ENCODE data around the gene DOCK11. TPM values are rescaled to one million over a fixed set of nuclear protein-coding genes. Genes with fewer than 3 reads are reported as not detected.

Gene DOCK11
- total and polyA plus RNA-seq, 9 of the 15 experiments (the other 6 are each of a cell fraction or from before 2014, with no cell fraction given), result 41.8 to 77.8 (median 50.9) TPM

GRCh38 chrX:118726887-118727685 is 231.5 kb downstream of the DOCK11 start, which contains the start of gene IL13RA1 (continued):
- TF ChIP-seq YY1 (IDR thresholded peaks at IDR 0.05; ENCODE audit: borderline replicate concordance in 1 of 3, control insufficient read depth in 1 of 3, extremely low read depth in 1 of 3, insufficient read depth in 3 of 3, insufficient read length in 1 of 3, insufficient replicate concordance in 2 of 3, low read depth in 1 of 3, low read length in 2 of 3) (peak in 2 of 3 experiments; percentile 68 to 80), FOXK2 (conservative IDR thresholded peaks at IDR 0.05 in 1 of 2, IDR thresholded peaks at IDR 0.05 in 1 of 2; ENCODE audit: low read depth in 2 of 2) (no peak), SIN3A (IDR thresholded peaks at IDR 0.05; ENCODE audit: borderline replicate concordance in 2 of 2, control insufficient read depth in 1 of 2, low read depth in 2 of 2, low read length in 2 of 2) (peak in 1 of 2 experiments; percentile 69; a peak in 1 of 4 replicates), FOSL1 (tag; conservative IDR thresholded peaks at IDR 0.05) (0 out of 2 replicates have a peak, but pooled peaks have one; percentile 8), TBL1XR1 (IDR thresholded peaks at IDR 0.05; ENCODE audit: low read length in 2 of 2) (peak in 1 of 2 experiments; percentile 14; a peak in 1 of 4 replicates), HINFP (tag; conservative IDR thresholded peaks at IDR 0.05; ENCODE audit: low read depth) (no peak), MNT (conservative IDR thresholded peaks at IDR 0.05) (peak in 1 of 2 experiments; percentile 53; a peak in 1 of 4 replicates), KAT7 (CRISPR knock-in tag; IDR thresholded peaks at IDR 0.05; ENCODE audit: borderline replicate concordance) (no peak), XRCC5 (IDR thresholded peaks at IDR 0.05; ENCODE audit: low read depth, low read length) (no peak), CTBP1 (IDR thresholded peaks at IDR 0.05; ENCODE audit: borderline replicate concordance) (peak; percentile 48), ELF1 (tag; IDR thresholded peaks at IDR 0.05) (peak; percentile 20; the same call in 1 of the 2 replicates), GABPA (tag; conservative IDR thresholded peaks at IDR 0.05; ENCODE audit: low read depth) (peak; percentile 28), ZNF668 (CRISPR knock-in tag; IDR thresholded peaks at IDR 0.05) (no peak)
